ENCODE data around the gene SBK3.

DNA sequence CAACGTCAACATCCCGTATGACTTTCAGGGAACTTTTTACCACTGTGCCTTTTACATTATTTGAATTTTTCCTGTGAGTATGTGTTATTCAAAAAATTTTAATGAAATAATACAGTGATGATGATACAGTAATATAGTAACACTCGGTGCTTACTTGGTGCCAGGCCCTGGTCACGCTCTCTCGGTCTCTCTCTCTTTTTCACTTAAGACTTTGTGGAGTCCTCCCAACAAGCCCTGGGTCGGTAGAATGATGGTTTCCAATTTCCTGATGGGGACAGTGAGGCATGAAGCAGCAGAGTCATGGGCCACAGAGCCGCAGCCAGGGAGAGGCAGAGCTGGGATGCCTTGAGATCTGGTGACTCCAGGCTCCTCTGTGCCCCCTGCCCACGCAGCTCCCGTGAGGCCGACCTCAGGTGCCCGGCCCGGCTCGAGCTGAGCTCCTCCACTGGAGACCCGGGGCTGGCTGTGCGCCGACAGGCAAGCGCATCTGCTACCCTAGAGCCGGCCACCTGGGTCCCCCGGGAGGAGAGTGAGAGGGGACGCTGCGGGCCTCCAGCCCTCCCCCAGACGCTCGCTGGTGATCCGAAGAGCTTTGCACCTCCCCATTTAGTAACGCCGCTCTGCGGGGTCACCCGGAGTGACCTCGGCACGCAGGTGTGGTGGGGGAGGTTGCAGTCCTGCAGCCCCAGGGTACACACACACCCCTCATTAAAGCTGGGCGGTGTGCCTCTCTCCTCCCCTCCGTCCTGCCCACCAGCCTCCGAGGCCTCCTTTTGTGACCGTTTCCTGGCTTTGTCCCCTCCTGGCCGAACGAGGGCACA, 4.4 kb upstream of the SBK3 start:
- TF ChIP-seq GATA2 (IDR thresholded peaks at IDR 0.05; ENCODE audit: low read depth, low read length), result no peak
- TF ChIP-seq GATA3 (IDR thresholded peaks at IDR 0.05; ENCODE audit: low read depth, low read length), result no peak
